HG02759 (cell line): ENCODE data around the gene DNMBP.

Experiments used
- ATAC-seq: cut with Tn5 transposase; IDR thresholded peaks from one replicate; pipeline ENCODE4 v1.9.1; 2021; ENCODE audit warnings: mild to moderate bottlenecking, moderate library complexity; ENCODE audit not compliant: unreplicated experiment

DNMBP gene

GRCh38 chr10:100009793-100010676, at the start of gene DNMBP:
Gene DNMBP, minus strand, starts transcription at chr10:100009947. Its CDS starts 37,823 bp downstream, at chr10:99972124.
- peak; percentile 77 for ATAC-seq

GRCh38 chr10:100057948-100058347, 48.2 kb upstream of the DNMBP start:
- ATAC-seq = no peak

GRCh38 chr10:100053686-100054460, 44.1 kb upstream of the DNMBP start:
- no peak for ATAC-seq

- peak; percentile 64 for ATAC-seq
Measured at GRCh38 chr10:100046021-100046486, 36.3 kb upstream of the DNMBP start.

- no peak for ATAC-seq
Measured at GRCh38 chr10:100045592-100045991, 35.8 kb upstream of the DNMBP start.

- no peak for ATAC-seq
Measured at GRCh38 chr10:100043796-100044195, 34.0 kb upstream of the DNMBP start.

GRCh38 chr10:100043344-100043743, 33.6 kb upstream of the DNMBP start:
- ATAC-seq = no peak

- ATAC-seq = no peak
Measured at GRCh38 chr10:100041306-100042002, 31.7 kb upstream of the DNMBP start.

GRCh38 chr10:100038561-100039071, 28.9 kb upstream of the DNMBP start:
- no peak for ATAC-seq

GRCh38 chr10:100037758-100038315, 28.1 kb upstream of the DNMBP start:
- no peak for ATAC-seq

GRCh38 chr10:100036850-100037249, 27.1 kb upstream of the DNMBP start:
- no peak for ATAC-seq

GRCh38 chr10:100033766-100034418, 24.1 kb upstream of the DNMBP start:
- no peak for ATAC-seq

GRCh38 chr10:100027416-100027815, 17.7 kb upstream of the DNMBP start:
- no peak for ATAC-seq

- no peak for ATAC-seq
Measured at GRCh38 chr10:100025576-100025975, 15.8 kb upstream of the DNMBP start.

GRCh38 chr10:100024748-100025147, 15.0 kb upstream of the DNMBP start:
- ATAC-seq = no peak

GRCh38 chr10:100022403-100022802, 12.7 kb upstream of the DNMBP start:
- ATAC-seq = no peak

- no peak for ATAC-seq
Measured at GRCh38 chr10:100021322-100021721, 11.6 kb upstream of the DNMBP start.

GRCh38 chr10:100020886-100021253, 11.1 kb upstream of the DNMBP start:
- no peak for ATAC-seq

- ATAC-seq = peak; percentile 74
Measured at GRCh38 chr10:100020142-100020885, 10.6 kb upstream of the DNMBP start.

GRCh38 chr10:100019787-100020141, 10.0 kb upstream of the DNMBP start:
- no peak for ATAC-seq
